ENCODE measurements around the gene GNG12. TPM values are rescaled to one million over a fixed set of nuclear protein-coding genes. Genes with fewer than 3 reads are reported as not detected.

Gene GNG12
- total and polyA plus RNA-seq, 9 of the 15 experiments (the other 6 are each of a cell fraction or from before 2014, with no cell fraction given), result 2.6 to 6.0 (median 4.1) TPM

- TF ChIP-seq, protein P1, sequence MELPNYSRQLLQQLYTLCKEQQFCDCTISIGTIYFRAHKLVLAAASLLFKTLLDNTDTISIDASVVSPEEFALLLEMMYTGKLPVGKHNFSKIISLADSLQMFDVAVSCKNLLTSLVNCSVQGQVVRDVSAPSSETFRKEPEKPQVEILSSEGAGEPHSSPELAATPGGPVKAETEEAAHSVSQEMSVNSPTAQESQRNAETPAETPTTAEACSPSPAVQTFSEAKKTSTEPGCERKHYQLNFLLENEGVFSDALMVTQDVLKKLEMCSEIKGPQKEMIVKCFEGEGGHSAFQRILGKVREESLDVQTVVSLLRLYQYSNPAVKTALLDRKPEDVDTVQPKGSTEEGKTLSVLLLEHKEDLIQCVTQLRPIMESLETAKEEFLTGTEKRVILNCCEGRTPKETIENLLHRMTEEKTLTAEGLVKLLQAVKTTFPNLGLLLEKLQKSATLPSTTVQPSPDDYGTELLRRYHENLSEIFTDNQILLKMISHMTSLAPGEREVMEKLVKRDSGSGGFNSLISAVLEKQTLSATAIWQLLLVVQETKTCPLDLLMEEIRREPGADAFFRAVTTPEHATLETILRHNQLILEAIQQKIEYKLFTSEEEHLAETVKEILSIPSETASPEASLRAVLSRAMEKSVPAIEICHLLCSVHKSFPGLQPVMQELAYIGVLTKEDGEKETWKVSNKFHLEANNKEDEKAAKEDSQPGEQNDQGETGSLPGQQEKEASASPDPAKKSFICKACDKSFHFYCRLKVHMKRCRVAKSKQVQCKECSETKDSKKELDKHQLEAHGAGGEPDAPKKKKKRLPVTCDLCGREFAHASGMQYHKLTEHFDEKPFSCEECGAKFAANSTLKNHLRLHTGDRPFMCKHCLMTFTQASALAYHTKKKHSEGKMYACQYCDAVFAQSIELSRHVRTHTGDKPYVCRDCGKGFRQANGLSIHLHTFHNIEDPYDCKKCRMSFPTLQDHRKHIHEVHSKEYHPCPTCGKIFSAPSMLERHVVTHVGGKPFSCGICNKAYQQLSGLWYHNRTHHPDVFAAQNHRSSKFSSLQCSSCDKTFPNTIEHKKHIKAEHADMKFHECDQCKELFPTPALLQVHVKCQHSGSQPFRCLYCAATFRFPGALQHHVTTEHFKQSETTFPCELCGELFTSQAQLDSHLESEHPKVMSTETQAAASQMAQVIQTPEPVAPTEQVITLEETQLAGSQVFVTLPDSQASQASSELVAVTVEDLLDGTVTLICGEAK (IDR thresholded peaks at IDR 0.05), result no peak
- TF ChIP-seq, protein P1 (CRISPR knock-in tag; IDR thresholded peaks at IDR 0.05), result no peak
- TF ChIP-seq ZNF311 (CRISPR knock-in tag; IDR thresholded peaks at IDR 0.05), result no peak
- no peak for TF ChIP-seq ESRRB (CRISPR knock-in tag; IDR thresholded peaks at IDR 0.05; ENCODE audit: borderline replicate concordance)
- TF ChIP-seq POLR2A (conservative IDR thresholded peaks at IDR 0.05), result no peak
- no peak for TF ChIP-seq SAFB (IDR thresholded peaks at IDR 0.05; ENCODE audit: borderline replicate concordance, low read depth, low read length)
- TF ChIP-seq ARID1B (IDR thresholded peaks at IDR 0.05), result no peak
- TF ChIP-seq BCOR (IDR thresholded peaks at IDR 0.05), result no peak
Measured at GRCh38 chr1:67715819-67716218, 117.4 kb downstream of the GNG12 start (continued).

All from K562 (cell line).